Activated CD8-positive, alpha-beta T cell treated with anti-CD3 and anti-CD28 coated beads for 36 hours (primary cell): ENCODE results near the gene PCSK2. TPM values are rescaled to one million over a fixed set of nuclear protein-coding genes. Genes with fewer than 3 reads are reported as not detected.
A peak's percentile ranks its signal among the peaks of the same experiment; 100 is the strongest.

Experiments used
- ATAC-seq: fragments of 200-7000 bp; cut with Tn5 transposase; one replicate; pipeline ENCODE4 v1.10.0; 2021; ENCODE audit warnings: mild to moderate bottlenecking, moderate library complexity
- CTCF ChIA-PET: fragments of 350-600 bp; sonication (Branson Sonifier 250); formaldehyde crosslinking; loops from one replicate; lab custom pipeline; 2021; ENCODE audit warnings: antibody characterized with exemption; lab: Charles Lee
- POLR2A ChIA-PET: fragments of 350-600 bp; sonication (Branson Sonifier 250); formaldehyde crosslinking; loops from one replicate; lab custom pipeline; 2021; ENCODE audit warnings: antibody characterized with exemption; lab: Charles Lee
- DNase-seq: peaks from one replicate; pipeline ENCODE4 v3.0.0-alpha.2; 2020
- H3K27ac Mint-ChIP-seq: one replicate; pipeline ENCODE4 v1.8.0; 2021; ENCODE audit warnings: mild to moderate bottlenecking, mixed read lengths
- H3K27me3 Mint-ChIP-seq: one replicate; pipeline ENCODE4 v1.8.0; 2021; ENCODE audit warnings: mixed read lengths
- H3K36me3 Mint-ChIP-seq: one replicate; pipeline ENCODE4 v1.8.0; 2021; ENCODE audit warnings: low read depth, mixed read lengths
- H3K4me1 Mint-ChIP-seq: one replicate; pipeline ENCODE4 v1.8.0; 2021; ENCODE audit warnings: low read depth, mixed read lengths
- H3K4me3 Mint-ChIP-seq: one replicate; pipeline ENCODE4 v1.8.0; 2021; ENCODE audit warnings: mild to moderate bottlenecking, moderate library complexity, mixed read lengths
- H3K9me3 Mint-ChIP-seq: one replicate; pipeline ENCODE4 v1.8.0; 2021; ENCODE audit warnings: mixed read lengths
- CTCF ChIP-seq: fragments of 200-600 bp; IDR thresholded peaks from one replicate; pipeline ENCODE4 v1.8.0; 2022; ENCODE audit warnings: antibody characterized with exemption, mild to moderate bottlenecking
- intact Hi-C: fragments of 100-400 bp; cut with micrococcal nuclease; formaldehyde crosslinking; loops from one replicate; pipeline ENCODE4 v1.10.0; 2022
- total RNA-seq, 2 experiments: library from RNA; stranded (reverse); gene quantifications; one replicate each; pipeline ENCODE4 v1.2.3, GENCODE V29; 2021

PCSK2 gene
- total RNA-seq, 2 experiments from 2014 or later: not detected

- ATAC-seq: no peak
- H3K4me1 Mint-ChIP-seq: peaks cover 5% of the 10 kb centered on the region
- H3K4me3 Mint-ChIP-seq: no peak overlapping the region
- peaks cover under 1% of the 10 kb centered on the region for H3K27me3 Mint-ChIP-seq
- no peaks in the 10 kb centered on the region for H3K36me3 Mint-ChIP-seq
- ChIA-PET CTCF (interaction anchor here (2.0 kb wide), 1 partner anchor 15 kb away, joined by 7 read pairs; no protein-coding TSS in a partner anchor), POLR2A (interaction anchor here (0.6 kb wide), 1 partner anchor 12 kb away, joined by 3 read pairs; no protein-coding TSS in a partner anchor)
- intact Hi-C loops: no loop called here
- DNase-seq: no peak
- TF ChIP-seq CTCF: no peak
- H3K9me3 Mint-ChIP-seq: no peaks in the 10 kb centered on the region
- H3K27ac Mint-ChIP-seq: no peak overlapping the region
Measured at GRCh38 chr20:17520583-17520982, 293.7 kb downstream of the PCSK2 start.

- CTCF ChIA-PET: interaction anchor here (1.3 kb wide), 1 partner anchor 17 kb away, joined by 3 read pairs; no protein-coding TSS in a partner anchor
- peaks cover 5% of the 10 kb centered on the region for H3K4me1 Mint-ChIP-seq
- no peaks in the 10 kb centered on the region for H3K36me3 Mint-ChIP-seq
- H3K27ac Mint-ChIP-seq: no peak overlapping the region
- peak; percentile 56 for ATAC-seq
- H3K9me3 Mint-ChIP-seq: no peaks in the 10 kb centered on the region
- POLR2A ChIA-PET: interaction anchor here (0.9 kb wide), 1 partner anchor 9 kb away, joined by 3 read pairs; no protein-coding TSS in a partner anchor
- peaks cover 3% of the 10 kb centered on the region for H3K27me3 Mint-ChIP-seq
- TF ChIP-seq CTCF: no peak
- no peak overlapping the region for H3K4me3 Mint-ChIP-seq
- no peak for DNase-seq
- intact Hi-C loops: no loop called here
Measured at GRCh38 chr20:17522528-17522927, 295.7 kb downstream of the PCSK2 start.

- Mint-ChIP-seq H3K36me3 (no peaks in the 10 kb centered on the region), H3K27me3 (peaks cover 3% of the 10 kb centered on the region), H3K4me1 (peaks cover 5% of the 10 kb centered on the region), H3K9me3 (no peaks in the 10 kb centered on the region), H3K27ac (no peak overlapping the region), H3K4me3 (no peak overlapping the region)
- POLR2A ChIA-PET: interaction anchor here (0.9 kb wide), 1 partner anchor 8 kb away, joined by 3 read pairs; no protein-coding TSS in a partner anchor
- DNase-seq (no peak), ATAC-seq (no peak)
- intact Hi-C loops: no loop called here
- CTCF ChIA-PET: interaction anchor here (1.3 kb wide), 2 partner anchors 18 to 19 kb away, joined by 3 read pairs; no protein-coding TSS in a partner anchor
- no peak for TF ChIP-seq CTCF
Measured at GRCh38 chr20:17523326-17523725, 296.5 kb downstream of the PCSK2 start.

GRCh38 chr20:17524560-17524959, 297.7 kb downstream of the PCSK2 start:
- CTCF ChIA-PET: interaction anchor here (1.3 kb wide), 1 partner anchor 20 kb away, joined by 3 read pairs; no protein-coding TSS in a partner anchor
- Mint-ChIP-seq H3K9me3 (no peaks in the 10 kb centered on the region), H3K4me3 (no peak overlapping the region), H3K4me1 (peaks cover 5% of the 10 kb centered on the region), H3K27ac (no peak overlapping the region), H3K27me3 (peaks cover 6% of the 10 kb centered on the region), H3K36me3 (no peaks in the 10 kb centered on the region)
- DNase-seq: no peak
- ATAC-seq: no peak
- TF ChIP-seq CTCF: no peak
- intact Hi-C loops: no loop called here
- POLR2A ChIA-PET: no interaction called here

GRCh38 chr20:17525132-17525531, 298.3 kb downstream of the PCSK2 start:
- ATAC-seq: no peak
- H3K27me3 Mint-ChIP-seq: peaks cover 7% of the 10 kb centered on the region
- CTCF ChIA-PET: no interaction called here
- POLR2A ChIA-PET: no interaction called here
- no peak for DNase-seq
- no peaks in the 10 kb centered on the region for H3K9me3 Mint-ChIP-seq
- H3K4me1 Mint-ChIP-seq: peaks cover 5% of the 10 kb centered on the region
- no peak overlapping the region for H3K4me3 Mint-ChIP-seq
- no peak for TF ChIP-seq CTCF
- no peak overlapping the region for H3K27ac Mint-ChIP-seq
- intact Hi-C loops: no loop called here
- H3K36me3 Mint-ChIP-seq: no peaks in the 10 kb centered on the region
